SK-N-SH (cell line): ENCODE measurements around the gene MON1B.

Experiments
- TCF12 ChIP-seq: IDR thresholded peaks from 2 replicates; pipeline ENCODE4 v1.4.0; 2012
- TF ChIP-seq, protein P1 (sequence below): fragments of 200-600 bp; sonication (generic); IDR thresholded peaks from 2 replicates; pipeline ENCODE4 v1.6.1; 2017; ENCODE audit warnings: antibody characterized with exemption, mild to moderate bottlenecking, moderate library complexity

DNA sequence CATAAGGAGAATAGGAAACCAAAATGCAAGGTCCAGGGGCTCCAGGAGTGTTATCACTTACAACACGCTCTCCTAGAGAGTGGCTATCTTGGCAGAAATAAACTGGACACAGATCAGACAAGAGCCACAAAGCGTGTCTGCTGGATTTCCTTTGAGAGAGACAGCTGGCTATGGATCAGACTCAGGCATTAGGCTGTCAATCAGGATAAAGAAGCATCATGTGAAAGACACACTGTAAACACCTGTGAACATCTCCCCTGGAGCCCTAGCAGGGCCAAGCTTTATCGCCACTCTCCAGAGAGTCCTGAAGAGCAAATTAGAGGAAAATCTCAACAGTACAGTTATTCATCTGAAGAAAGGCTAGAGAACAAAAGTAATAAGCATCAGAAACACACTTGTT, 34.2 kb downstream of the MON1B start:
- no peak for TF ChIP-seq TCF12
- TF ChIP-seq, protein P1, sequence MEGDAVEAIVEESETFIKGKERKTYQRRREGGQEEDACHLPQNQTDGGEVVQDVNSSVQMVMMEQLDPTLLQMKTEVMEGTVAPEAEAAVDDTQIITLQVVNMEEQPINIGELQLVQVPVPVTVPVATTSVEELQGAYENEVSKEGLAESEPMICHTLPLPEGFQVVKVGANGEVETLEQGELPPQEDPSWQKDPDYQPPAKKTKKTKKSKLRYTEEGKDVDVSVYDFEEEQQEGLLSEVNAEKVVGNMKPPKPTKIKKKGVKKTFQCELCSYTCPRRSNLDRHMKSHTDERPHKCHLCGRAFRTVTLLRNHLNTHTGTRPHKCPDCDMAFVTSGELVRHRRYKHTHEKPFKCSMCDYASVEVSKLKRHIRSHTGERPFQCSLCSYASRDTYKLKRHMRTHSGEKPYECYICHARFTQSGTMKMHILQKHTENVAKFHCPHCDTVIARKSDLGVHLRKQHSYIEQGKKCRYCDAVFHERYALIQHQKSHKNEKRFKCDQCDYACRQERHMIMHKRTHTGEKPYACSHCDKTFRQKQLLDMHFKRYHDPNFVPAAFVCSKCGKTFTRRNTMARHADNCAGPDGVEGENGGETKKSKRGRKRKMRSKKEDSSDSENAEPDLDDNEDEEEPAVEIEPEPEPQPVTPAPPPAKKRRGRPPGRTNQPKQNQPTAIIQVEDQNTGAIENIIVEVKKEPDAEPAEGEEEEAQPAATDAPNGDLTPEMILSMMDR = no peak
